Endothelial cell of umbilical vein (primary cell): Measurements from ENCODE around the gene MYH7. TPM values are rescaled to one million over a fixed set of nuclear protein-coding genes. Genes with fewer than 3 reads are reported as not detected.

Source experiments
- BruUV-seq: library from RNA; stranded (reverse); fragments of 400-500 nt; replicated peaks from 2 replicates; lab custom pipeline; 2021; lab: Mats Ljungman, UMichigan
- CTCF ChIA-PET: fragments of 300-600, 350-600 bp; sonication (Branson Sonifier 250); formaldehyde crosslinking; loops from one replicate; lab custom pipeline; 2021; ENCODE audit warnings: antibody characterized with exemption, inconsistent platforms; lab: Charles Lee
- POLR2A ChIA-PET: fragments of 300-600, 350-600 bp; sonication (Branson Sonifier 250); formaldehyde crosslinking; loops from one replicate; lab custom pipeline; 2021; ENCODE audit warnings: antibody characterized with exemption, inconsistent platforms; lab: Charles Lee
- DNase-seq: peaks from one replicate; pipeline ENCODE4 v3.0.0-alpha.2; 2011; ENCODE audit warnings: low read depth, low spot score
- FAIRE-seq: peaks from 2 replicates; lab custom pipeline; 2011; peaks lifted over from hg19 to GRCh38; lab: Jason Lieb, UNC
- H2AFZ ChIP-seq: 2 replicates; pipeline ENCODE4 v1.6.0; 2012; ENCODE audit warnings: low read depth, low read length, control low read depth, inconsistent platforms
- H3K27ac ChIP-seq: 2 replicates; pipeline ENCODE4 v1.5.1; 2011; ENCODE audit warnings: low read depth, mild to moderate bottlenecking, control low read depth, low read length, moderate library complexity; ENCODE audit not compliant: insufficient read depth
- H3K27me3 ChIP-seq, 2 experiments: 2 replicates each; pipeline versions ENCODE4 v1.6.0 to v1.6.1; 2011; ENCODE audit warnings: low read length in 2 of 2, mixed read lengths in 1 of 2; ENCODE audit not compliant: control insufficient read depth in 2 of 2, insufficient read depth in 2 of 2
- H3K36me3 ChIP-seq, 2 experiments: 2 replicates in 1 of 2; 3 replicates in 1 of 2; pipeline ENCODE4 v1.5.1; 2011; ENCODE audit warnings: low read length in 2 of 2, mild to moderate bottlenecking in 1 of 2, moderate library complexity in 1 of 2; ENCODE audit not compliant: control insufficient read depth in 2 of 2, insufficient read depth in 2 of 2; ENCODE audit errors: extremely low read depth in 1 of 2
- H3K4me1 ChIP-seq: 3 replicates; pipeline ENCODE4 v1.5.1; 2011; ENCODE audit warnings: mild to moderate bottlenecking, low read length; ENCODE audit not compliant: control insufficient read depth, insufficient read depth; ENCODE audit errors: extremely low read depth
- H3K4me2 ChIP-seq: 2 replicates; pipeline ENCODE4 v1.6.1; 2011; ENCODE audit warnings: low read length, control low read depth, mixed read lengths; ENCODE audit not compliant: insufficient read depth
- H3K4me3 ChIP-seq, 3 experiments: fragments of 200-600 bp in 1 of 3; sonication (generic), shearing (Covaris generic) in 1 of 3; replicated peaks in 1 of 3; 2 replicates each; pipeline ENCODE4 v1.5.1; 2011 to 2016; ENCODE audit warnings: control low read depth in 3 of 3, low read length in 3 of 3, mild to moderate bottlenecking in 2 of 3, inconsistent platforms in 1 of 3, low read depth in 1 of 3, moderate library complexity in 1 of 3; ENCODE audit not compliant: insufficient read depth in 1 of 3
- H3K79me2 ChIP-seq: 2 replicates; pipeline ENCODE4 v1.6.0; 2012; ENCODE audit warnings: low read length, inconsistent platforms; ENCODE audit not compliant: control insufficient read depth, insufficient read depth
- H3K9ac ChIP-seq: replicated peaks from 2 replicates; pipeline ENCODE3; 2011; ENCODE audit warnings: low read length, control low read depth; ENCODE audit not compliant: insufficient read depth; ENCODE audit errors: extremely low read depth
- H3K9me1 ChIP-seq: replicated peaks from 3 replicates; pipeline ENCODE4 v1.6.0; 2011; ENCODE audit warnings: mild to moderate bottlenecking, low read length; ENCODE audit not compliant: control insufficient read depth, insufficient read depth; ENCODE audit errors: extremely low read depth
- H3K9me3 ChIP-seq: replicated peaks from 2 replicates; pipeline ENCODE4 v1.5.1; 2012; ENCODE audit warnings: low read length, inconsistent platforms; ENCODE audit not compliant: control insufficient read depth, insufficient read depth
- H4K20me1 ChIP-seq: replicated peaks from 2 replicates; pipeline ENCODE3; 2011; ENCODE audit warnings: mild to moderate bottlenecking, low read length; ENCODE audit not compliant: control insufficient read depth, insufficient read depth; ENCODE audit errors: extremely low read depth
- CTCF ChIP-seq, 2 donors: IDR thresholded peaks; 1 replicate in 1 of 2; 2 replicates in 1 of 2; pipeline ENCODE4 v1.5.1; 2011; ENCODE audit warnings: low read length in 2 of 2, mild to moderate bottlenecking in 2 of 2, moderate library complexity in 2 of 2, control low read depth in 1 of 2, inconsistent platforms in 1 of 2, low read depth in 1 of 2; ENCODE audit not compliant: insufficient read depth in 1 of 2; ENCODE audit errors: extremely low read depth in 1 of 2
- EZH2 ChIP-seq: IDR thresholded peaks from 2 replicates; pipeline ENCODE4 v1.6.1; 2012; ENCODE audit warnings: borderline replicate concordance, low read depth, mild to moderate bottlenecking, moderate library complexity, low read length, inconsistent platforms; ENCODE audit not compliant: severe bottlenecking
- FOS ChIP-seq: IDR thresholded peaks from 2 replicates; pipeline ENCODE4 v1.6.1; 2011; ENCODE audit warnings: mild to moderate bottlenecking, low read length, moderate library complexity, borderline replicate concordance; ENCODE audit not compliant: insufficient read depth
- GATA2 ChIP-seq: IDR thresholded peaks from 2 replicates; pipeline ENCODE4 v1.7.0; 2011; ENCODE audit warnings: low read depth, mild to moderate bottlenecking, moderate library complexity, mixed read lengths, low read length; ENCODE audit not compliant: insufficient read length, insufficient read depth
- JUN ChIP-seq: IDR thresholded peaks from 2 replicates; pipeline ENCODE4 v1.6.1; 2011; ENCODE audit warnings: borderline replicate concordance, low read depth; ENCODE audit not compliant: insufficient read length, insufficient read depth
- MAX ChIP-seq: IDR thresholded peaks from 2 replicates; pipeline ENCODE4 v1.6.1; 2011; ENCODE audit not compliant: insufficient read depth, insufficient read length
- MYC ChIP-seq: IDR thresholded peaks from one replicate; pipeline ENCODE4 v1.6.1; 2011; ENCODE audit warnings: mild to moderate bottlenecking, low read depth, low read length
- POLR2A ChIP-seq: IDR thresholded peaks from 2 replicates; pipeline ENCODE4 v1.6.1; 2012; ENCODE audit warnings: low read depth, mild to moderate bottlenecking, control low read depth, low read length
- POLR2AphosphoS5 ChIP-seq: IDR thresholded peaks from 2 replicates; pipeline ENCODE4 v1.6.1; 2012; ENCODE audit warnings: low read depth, mild to moderate bottlenecking, control low read depth, low read length, moderate library complexity; ENCODE audit not compliant: insufficient read depth
- dilution Hi-C: fragments of 300-500 bp; cut with MboI; formaldehyde crosslinking; loops from one replicate; pipeline ENCODE4 v1.15.0; 2019; ENCODE audit warnings: low sequenced_read_pairs; ENCODE audit not compliant: extremely low pct_ligation_motif_present
- intact Hi-C: fragments of 100-400 bp; cut with micrococcal nuclease; formaldehyde crosslinking; loops from one replicate; pipeline ENCODE4 v1.10.0; 2022
- polyA plus RNA-seq, 4 experiments: library from polyadenylated mRNA; depleted of rRNA in 3 of 4; stranded (reverse) in 3 of 4; unstranded in 1 of 4; fragments of >200 nt; gene quantifications; 2 replicates each; pipeline versions ENCODE4 v1.2.1 to v1.2.3, GENCODE V29; 2011 to 2012; ENCODE audit warnings: missing spikeins in 1 of 4
- total RNA-seq: library from RNA; stranded (reverse); gene quantifications from 2 replicates; pipeline ENCODE4 v1.2.3, GENCODE V29; 2021

The MYH7 gene
- total and polyA plus RNA-seq, 2 donors (not counting 3 experiments of a cell fraction or from before 2014, with no cell fraction given): not detected

- dilution Hi-C loops: no loop called here
- H3K4me2 ChIP-seq: no peak overlapping the region
- ChIA-PET POLR2A (no interaction called here), CTCF (interaction anchor here (0.8 kb wide), 1 partner anchor 1189 kb away, joined by 3 read pairs; no protein-coding TSS in a partner anchor)
- TF ChIP-seq GATA2 (no peak), POLR2AphosphoS5 (no peak), FOS (no peak), MYC (no peak), JUN (no peak), CTCF (IDR thresholded peaks at IDR 0.05; ENCODE audit: extremely low read depth in 1 of 2, insufficient read depth in 1 of 2, low read depth in 1 of 2, low read length in 2 of 2) (no peak), POLR2A (no peak), EZH2 (no peak), MAX (no peak)
- H3K4me3 ChIP-seq: no peak overlapping the region
- H3K9me3 ChIP-seq: no peaks in the 10 kb centered on the region
- H3K9ac ChIP-seq: no peak overlapping the region
- BruUV-seq: no TSS peak
- DNase-seq (no peak), FAIRE-seq (no peak)
- H3K4me1 ChIP-seq: no peaks in the 10 kb centered on the region
- H3K27ac ChIP-seq: no peak overlapping the region
- no peaks in the 10 kb centered on the region for H3K79me2 ChIP-seq
- H3K9me1 ChIP-seq: no peaks in the 10 kb centered on the region
- H2AFZ ChIP-seq: no peak overlapping the region
- H4K20me1 ChIP-seq: no peaks in the 10 kb centered on the region
- intact Hi-C loops: no loop called here
- H3K27me3 ChIP-seq: no peaks in the 10 kb centered on the region
- no peaks in the 10 kb centered on the region for H3K36me3 ChIP-seq
Measured at GRCh38 chr14:23409966-23410635, 25.4 kb downstream of the MYH7 start.
